BLaER1 treated with 17β-estradiol and CSF1 and Interleukin-3, amounts not matched to agents 10 nM and 100 nM (cell line): ENCODE results near the gene MAP3K9.
A peak's percentile ranks its signal among the peaks of the same experiment; 100 is the strongest.

Source experiments
- H3K27ac ChIP-seq, 11 experiments: shearing (Covaris generic); formaldehyde crosslinking; 2 replicates each; pipeline ENCODE4 v1.8.1; 2022
- H3K27me3 ChIP-seq, 11 experiments: shearing (Covaris generic); formaldehyde crosslinking; 2 replicates each; pipeline ENCODE4 v1.8.1; 2022
- H3K36me3 ChIP-seq, 11 experiments: shearing (Covaris generic); formaldehyde crosslinking; 2 replicates each; pipeline ENCODE4 v1.8.1; 2022
- H3K4me1 ChIP-seq, 10 experiments: shearing (Covaris generic); formaldehyde crosslinking; 2 replicates each; pipeline ENCODE4 v1.8.1; 2022
- H3K4me2 ChIP-seq, 11 experiments: shearing (Covaris generic); formaldehyde crosslinking; 2 replicates each; pipeline ENCODE4 v1.8.1; 2022
- H3K4me3 ChIP-seq, 10 experiments: shearing (Covaris generic); formaldehyde crosslinking; 2 replicates each; pipeline ENCODE4 v1.8.1; 2022
- H3K9ac ChIP-seq, 11 experiments: shearing (Covaris generic); formaldehyde crosslinking; 2 replicates each; pipeline ENCODE4 v1.8.1; 2022
- H3K9me3 ChIP-seq, 11 experiments: shearing (Covaris generic); formaldehyde crosslinking; replicated peaks in 1 of 11; 2 replicates each; pipeline ENCODE4 v1.8.1; 2022
- H4K20me1 ChIP-seq, 11 experiments: shearing (Covaris generic); formaldehyde crosslinking; 2 replicates each; pipeline ENCODE4 v1.8.1; 2022
- Cebpa-rat ChIP-seq, 11 experiments: shearing (Covaris generic); IDR thresholded peaks; 2 replicates each; pipeline ENCODE4 v1.8.1; 2022

Gene MAP3K9

DNA sequence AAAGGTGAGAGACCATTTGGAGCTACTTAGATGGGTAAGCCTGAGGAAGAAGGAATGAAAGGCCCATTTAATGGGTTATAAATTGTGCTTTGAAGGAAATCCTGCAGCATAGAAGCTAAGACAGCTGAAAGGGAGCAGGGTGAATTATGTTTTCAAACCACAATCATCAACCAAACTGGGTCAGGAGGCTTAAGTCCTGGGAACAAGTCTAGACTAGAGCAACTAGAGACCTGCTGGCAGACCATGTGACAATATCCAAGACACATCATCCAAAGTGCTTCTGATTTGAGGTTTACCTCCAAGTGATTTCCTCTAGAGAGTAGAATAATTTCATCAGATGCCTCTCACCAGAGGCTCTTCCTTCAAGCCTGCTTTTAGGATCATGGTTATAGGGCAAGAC, 53.7 kb downstream of the MAP3K9 start:
- Histone ChIP-seq H3K27ac (no peak overlapping the region), H3K9ac (no peak overlapping the region), H3K36me3 (no peaks in the 10 kb centered on the region), H3K4me1 (no peaks in the 10 kb centered on the region), H3K4me2 (no peak overlapping the region), H4K20me1 (no peaks in the 10 kb centered on the region), H3K9me3 (no peaks in the 10 kb centered on the region), H3K27me3 (no peaks in the 10 kb centered on the region), H3K4me3 (no peak overlapping the region)
- no peak for TF ChIP-seq Cebpa-rat (IDR thresholded peaks at IDR 0.05)

DNA sequence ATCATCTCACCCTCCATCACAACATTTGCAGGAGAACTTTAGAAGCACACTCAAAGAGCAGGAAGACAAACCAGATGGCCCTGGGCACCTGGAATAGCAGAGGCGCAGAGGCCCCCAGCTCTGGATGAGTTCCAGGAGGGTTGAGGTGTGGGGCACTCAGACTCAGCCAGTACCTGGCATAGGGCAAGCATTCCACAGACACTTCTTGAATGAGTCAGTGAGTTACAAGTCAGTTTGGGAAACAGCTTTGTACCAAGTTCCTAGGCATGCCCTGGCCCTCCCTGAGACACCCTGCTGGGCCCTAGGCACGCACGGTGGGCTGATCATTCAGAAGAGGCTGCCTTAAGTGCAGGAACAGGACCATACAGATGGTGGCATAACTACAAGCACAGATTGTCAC, 54.3 kb downstream of the MAP3K9 start:
- Histone ChIP-seq H3K36me3 (no peaks in the 10 kb centered on the region), H3K4me3 (no peak overlapping the region), H4K20me1 (no peaks in the 10 kb centered on the region), H3K9me3 (no peaks in the 10 kb centered on the region), H3K4me1 (no peaks in the 10 kb centered on the region), H3K27me3 (no peaks in the 10 kb centered on the region), H3K9ac (no peak overlapping the region), H3K27ac (no peak overlapping the region), H3K4me2 (no peak overlapping the region)
- TF ChIP-seq Cebpa-rat (IDR thresholded peaks at IDR 0.05) = no peak

DNA sequence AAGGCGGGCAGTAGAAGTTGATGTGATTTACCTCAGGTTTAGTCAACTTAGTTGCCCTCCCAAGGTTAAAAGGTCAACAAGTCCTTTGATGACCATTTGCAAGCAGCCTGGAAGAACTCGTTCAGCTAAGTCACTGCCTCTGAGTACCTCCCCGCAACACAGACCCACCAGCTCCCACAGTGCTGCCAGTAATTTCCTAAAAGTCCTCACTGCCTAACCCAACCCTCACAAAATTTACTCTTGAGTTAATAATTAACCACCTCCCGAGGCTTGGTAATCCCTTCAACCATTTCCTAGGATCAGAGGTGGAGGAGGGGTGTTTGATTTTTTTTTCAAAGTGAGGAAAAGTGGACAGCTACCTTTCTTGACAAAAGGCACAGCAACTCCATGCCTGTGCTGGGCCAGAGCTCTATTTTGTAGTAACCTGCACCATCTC, 55.8 kb downstream of the MAP3K9 start:
- Histone ChIP-seq H3K4me3 (no peak overlapping the region), H4K20me1 (no peaks in the 10 kb centered on the region), H3K27ac (no peak overlapping the region), H3K9ac (no peak overlapping the region), H3K36me3 (0 out of 22 replicates have a peak, but pooled peaks cover 0 to 5% (median 0%) of the 10 kb centered on the region in 11 experiments), H3K4me1 (no peaks in the 10 kb centered on the region), H3K4me2 (no peak overlapping the region), H3K27me3 (no peaks in the 10 kb centered on the region), H3K9me3 (no peaks in the 10 kb centered on the region)
- no peak for TF ChIP-seq Cebpa-rat (IDR thresholded peaks at IDR 0.05)

DNA sequence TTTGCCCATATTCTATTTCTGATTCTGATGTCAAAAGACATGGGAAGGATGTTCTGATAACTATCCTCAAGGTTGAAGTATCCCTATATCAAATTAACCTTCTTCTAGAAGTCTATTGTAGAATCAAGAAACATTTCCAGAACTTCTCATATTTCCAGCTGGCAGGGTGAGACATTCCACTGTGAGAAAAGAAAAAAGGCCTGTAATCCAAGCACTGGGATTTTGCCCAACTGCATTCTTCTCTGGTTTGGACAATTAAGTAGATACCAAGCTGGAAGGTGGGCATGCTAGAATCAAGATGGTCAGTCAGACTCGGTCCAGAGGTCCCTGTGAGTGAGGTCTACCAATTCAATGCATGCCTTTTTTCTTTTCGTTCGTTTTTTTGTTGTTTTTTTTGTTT, 60.9 kb downstream of the MAP3K9 start:
- Histone ChIP-seq H3K36me3 (peaks cover 0 to 7% (median 0%) of the 10 kb centered on the region in 11 experiments; a peak in 4 of 22 replicates), H3K4me1 (no peaks in the 10 kb centered on the region; a peak in 1 of 20 replicates), H4K20me1 (no peaks in the 10 kb centered on the region), H3K27me3 (no peaks in the 10 kb centered on the region), H3K27ac (no peak overlapping the region), H3K9ac (no peak overlapping the region), H3K4me3 (no peak overlapping the region), H3K9me3 (peaks cover 0 to 9% (median 0%) of the 10 kb centered on the region in 11 experiments; a peak in 3 of 22 replicates), H3K4me2 (no peak overlapping the region)
- no peak for TF ChIP-seq Cebpa-rat (IDR thresholded peaks at IDR 0.05)

DNA sequence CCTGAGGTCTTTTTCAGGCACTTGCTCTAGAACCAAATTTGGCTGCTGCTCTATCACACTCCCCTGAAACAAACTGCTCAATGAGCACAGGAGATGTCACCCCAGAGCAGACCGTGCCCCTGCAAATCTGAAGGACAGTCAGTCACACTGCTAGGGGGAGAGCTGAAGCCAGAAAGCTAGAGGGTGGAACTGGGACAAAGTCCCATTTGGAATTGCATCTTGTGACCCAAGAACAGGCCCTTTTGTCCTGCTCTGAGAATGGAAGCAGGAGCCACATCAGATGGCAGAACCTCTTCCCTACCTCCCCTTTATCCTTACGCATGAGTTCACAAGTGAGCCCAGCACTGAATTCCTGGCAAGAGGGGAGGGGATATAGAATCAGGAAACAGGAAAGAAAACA, 64.7 kb downstream of the MAP3K9 start:
- H3K27ac ChIP-seq = no peak overlapping the region
- H3K36me3 ChIP-seq = peaks cover 0 to 7% (median 0%) of the 10 kb centered on the region in 11 experiments; a peak in 4 of 22 replicates
- H3K27me3 ChIP-seq = no peaks in the 10 kb centered on the region
- 0 out of 22 replicates have a peak overlapping the region, but pooled peaks of 1 of the 11 experiments have one; percentile 13 for H3K4me2 ChIP-seq
- H3K9ac ChIP-seq = no peak overlapping the region
- H3K4me1 ChIP-seq = no peaks in the 10 kb centered on the region; a peak in 1 of 20 replicates
- peaks cover 0 to 9% (median 0%) of the 10 kb centered on the region in 11 experiments; a peak in 3 of 22 replicates for H3K9me3 ChIP-seq
- TF ChIP-seq Cebpa-rat (IDR thresholded peaks at IDR 0.05) = no peak
- H3K4me3 ChIP-seq = no peak overlapping the region
- H4K20me1 ChIP-seq = no peaks in the 10 kb centered on the region

DNA sequence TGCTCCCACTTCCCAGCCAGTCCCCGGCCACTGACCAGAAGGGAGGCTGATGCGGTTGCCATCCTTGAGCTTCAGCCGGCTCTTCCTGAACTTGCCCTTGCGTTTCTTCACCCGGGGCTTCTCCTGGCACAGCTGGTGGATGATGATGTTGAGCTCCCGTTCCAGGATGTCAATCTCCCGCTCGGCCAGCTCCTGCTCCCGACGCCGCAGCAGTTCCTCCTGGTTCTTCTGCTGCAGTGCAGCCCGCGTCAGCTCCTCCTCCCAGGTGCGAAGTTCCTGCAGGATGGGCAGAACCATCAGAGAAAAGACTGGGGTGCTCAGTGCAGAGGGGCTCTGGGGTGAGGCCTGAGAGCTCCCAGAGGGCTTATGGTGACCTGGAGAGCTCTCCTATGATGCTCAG, 67.0 kb downstream of the MAP3K9 start:
- H3K4me3 ChIP-seq = no peak overlapping the region
- peaks cover 0 to 6% (median 0%) of the 10 kb centered on the region in 11 experiments; a peak in 3 of 22 replicates for H3K36me3 ChIP-seq
- no peak for TF ChIP-seq Cebpa-rat (IDR thresholded peaks at IDR 0.05)
- no peak overlapping the region for H3K9ac ChIP-seq
- H4K20me1 ChIP-seq = no peaks in the 10 kb centered on the region
- H3K4me2 ChIP-seq = no peak overlapping the region
- H3K27me3 ChIP-seq = no peaks in the 10 kb centered on the region
- no peak overlapping the region for H3K27ac ChIP-seq
- H3K4me1 ChIP-seq = no peaks in the 10 kb centered on the region; a peak in 1 of 20 replicates
- H3K9me3 ChIP-seq = peaks cover 0 to 6% (median 0%) of the 10 kb centered on the region in 11 experiments; a peak in 2 of 22 replicates

DNA sequence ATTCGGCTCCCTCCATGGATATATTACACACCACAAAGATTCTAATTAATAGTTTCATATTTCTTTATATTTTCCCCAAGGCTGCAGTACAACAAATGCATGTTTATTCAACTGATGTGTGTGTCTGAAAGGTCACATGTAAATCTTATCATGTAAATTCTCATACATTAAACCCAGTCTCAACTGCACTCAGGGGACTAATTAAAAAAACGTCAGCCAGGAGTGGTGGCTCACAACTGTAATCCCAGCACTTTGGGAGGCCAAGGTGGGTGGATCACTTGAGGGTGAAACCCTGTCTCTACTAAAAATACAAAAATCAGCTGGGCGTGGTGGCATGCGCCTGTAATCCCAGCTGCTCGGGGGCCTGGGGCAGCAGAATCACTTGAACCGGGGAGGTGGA, 67.8 kb downstream of the MAP3K9 start:
- Histone ChIP-seq H4K20me1 (no peaks in the 10 kb centered on the region), H3K9ac (no peak overlapping the region), H3K9me3 (no peaks in the 10 kb centered on the region), H3K36me3 (no peaks in the 10 kb centered on the region), H3K27me3 (no peaks in the 10 kb centered on the region), H3K4me2 (no peak overlapping the region), H3K27ac (no peak overlapping the region), H3K4me1 (no peaks in the 10 kb centered on the region; a peak in 1 of 20 replicates), H3K4me3 (no peak overlapping the region)
- TF ChIP-seq Cebpa-rat (IDR thresholded peaks at IDR 0.05) = no peak

DNA sequence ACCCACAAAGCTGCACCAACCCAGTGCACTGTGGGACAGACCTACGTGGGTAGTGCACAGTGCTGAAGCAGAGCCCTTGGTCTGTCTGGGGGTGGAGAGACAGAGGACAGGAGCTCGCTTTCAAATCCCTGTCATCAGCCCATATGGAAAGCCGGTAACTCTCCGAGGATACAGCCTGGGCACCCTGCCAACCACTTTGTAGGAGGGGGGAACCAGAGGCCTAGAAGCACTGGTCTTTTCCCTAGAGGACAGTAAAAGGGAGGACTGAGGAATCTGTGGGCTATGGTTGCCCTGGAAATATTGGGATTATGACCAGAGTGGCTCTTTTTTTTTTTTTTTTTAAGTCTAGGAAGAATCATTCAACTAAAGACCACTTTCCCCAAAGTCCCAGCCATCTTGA, 74.3 kb downstream of the MAP3K9 start:
- Histone ChIP-seq H4K20me1 (no peaks in the 10 kb centered on the region), H3K4me2 (no peak overlapping the region), H3K27me3 (no peaks in the 10 kb centered on the region), H3K9me3 (no peaks in the 10 kb centered on the region), H3K36me3 (peaks cover 0 to 7% (median 0%) of the 10 kb centered on the region in 11 experiments; a peak in 5 of 22 replicates), H3K27ac (no peak overlapping the region), H3K4me3 (no peak overlapping the region), H3K4me1 (no peaks in the 10 kb centered on the region), H3K9ac (no peak overlapping the region)
- no peak for TF ChIP-seq Cebpa-rat (IDR thresholded peaks at IDR 0.05)

DNA sequence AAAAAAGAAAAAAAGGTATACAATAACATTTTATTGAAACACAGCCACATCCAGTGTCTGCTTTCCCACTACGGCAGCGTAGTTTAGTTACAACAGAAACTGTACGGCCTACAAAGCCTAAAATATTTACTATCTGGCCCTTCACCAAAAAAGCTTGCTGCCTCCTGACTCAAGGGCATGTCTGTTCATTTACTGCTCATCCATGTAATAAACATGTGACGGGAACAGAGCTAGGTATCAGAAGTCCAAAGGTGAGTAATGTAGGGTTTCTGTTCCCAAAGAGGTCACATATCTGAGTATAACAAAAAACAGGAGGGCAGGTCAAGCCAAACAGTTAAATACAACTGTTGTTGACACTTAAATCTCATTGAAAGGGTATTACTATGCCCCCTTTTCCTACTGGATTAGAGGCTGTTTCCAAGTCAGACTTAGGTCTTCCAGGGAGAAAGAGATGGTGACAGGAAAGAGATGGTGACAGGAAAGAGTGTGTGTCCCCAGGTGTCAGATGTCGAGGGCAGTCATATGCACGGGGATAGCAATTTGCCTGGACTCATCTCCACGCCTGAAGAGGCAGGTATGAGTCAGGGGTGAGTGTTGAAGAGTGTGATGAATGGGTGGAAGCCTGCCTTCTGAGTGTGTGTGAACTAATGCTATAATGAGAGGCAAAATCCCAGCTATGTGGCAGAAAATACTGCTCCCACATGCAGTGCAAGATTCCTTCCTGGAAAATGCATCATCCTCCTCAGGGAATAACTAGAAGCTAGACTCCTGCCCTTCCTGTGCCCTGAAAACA, 77.7 kb downstream of the MAP3K9 start:
- Histone ChIP-seq H3K4me3 (no peak overlapping the region), H3K4me1 (peaks cover 4 to 19% (median 13%) of the 10 kb centered on the region in 10 experiments; a peak in 19 of 20 replicates), H3K36me3 (peaks cover 0 to 7% (median 0%) of the 10 kb centered on the region in 11 experiments; a peak in 5 of 22 replicates), H4K20me1 (no peaks in the 10 kb centered on the region), H3K9me3 (no peaks in the 10 kb centered on the region), H3K27me3 (no peaks in the 10 kb centered on the region), H3K9ac (no peak overlapping the region), H3K27ac (no peak overlapping the region), H3K4me2 (no peak overlapping the region)
- no peak for TF ChIP-seq Cebpa-rat (IDR thresholded peaks at IDR 0.05)
